MM.1S (cell line): ENCODE results near the gene CTNNA2.

Experiments used
- CTCF ChIP-seq: fragments of 300-600 bp; sonication (generic); IDR thresholded peaks from 2 replicates; pipeline ENCODE4 v1.5.1; 2016; ENCODE audit warnings: antibody characterized with exemption, low read length, mixed read lengths
- EZH2phosphoT487 ChIP-seq: fragments of 300-600 bp; sonication (generic); IDR thresholded peaks from 2 replicates; pipeline ENCODE4 v1.6.1; 2018; ENCODE audit warnings: antibody characterized with exemption, low read length

- TF ChIP-seq CTCF: no peak
- no peak for TF ChIP-seq EZH2phosphoT487
These were observed 509.2 kb downstream of the CTNNA2 start for GRCh38 chr2:80022018-80022417.
